Measurements from ENCODE around the gene USP4.

GRCh38 chr3:49244581-49245205 is 95.2 kb downstream of the USP4 start:
- TF ChIP-seq, protein P1, sequence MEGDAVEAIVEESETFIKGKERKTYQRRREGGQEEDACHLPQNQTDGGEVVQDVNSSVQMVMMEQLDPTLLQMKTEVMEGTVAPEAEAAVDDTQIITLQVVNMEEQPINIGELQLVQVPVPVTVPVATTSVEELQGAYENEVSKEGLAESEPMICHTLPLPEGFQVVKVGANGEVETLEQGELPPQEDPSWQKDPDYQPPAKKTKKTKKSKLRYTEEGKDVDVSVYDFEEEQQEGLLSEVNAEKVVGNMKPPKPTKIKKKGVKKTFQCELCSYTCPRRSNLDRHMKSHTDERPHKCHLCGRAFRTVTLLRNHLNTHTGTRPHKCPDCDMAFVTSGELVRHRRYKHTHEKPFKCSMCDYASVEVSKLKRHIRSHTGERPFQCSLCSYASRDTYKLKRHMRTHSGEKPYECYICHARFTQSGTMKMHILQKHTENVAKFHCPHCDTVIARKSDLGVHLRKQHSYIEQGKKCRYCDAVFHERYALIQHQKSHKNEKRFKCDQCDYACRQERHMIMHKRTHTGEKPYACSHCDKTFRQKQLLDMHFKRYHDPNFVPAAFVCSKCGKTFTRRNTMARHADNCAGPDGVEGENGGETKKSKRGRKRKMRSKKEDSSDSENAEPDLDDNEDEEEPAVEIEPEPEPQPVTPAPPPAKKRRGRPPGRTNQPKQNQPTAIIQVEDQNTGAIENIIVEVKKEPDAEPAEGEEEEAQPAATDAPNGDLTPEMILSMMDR (IDR thresholded peaks at IDR 0.05): no peak
- no peak for TF ChIP-seq POLR2A (IDR thresholded peaks at IDR 0.05)
